OCI-M2 (cell line): Measurements from ENCODE around the gene BIN2.
"Not testable (repeated sequence)": the region's sequence is repeated elsewhere in the genome, so short reads cannot be mapped to it uniquely, and the experiment has no call there.

Experiments used
- DNase-seq: peaks from one replicate; lab custom pipeline; 2025; ENCODE audit not compliant: unreplicated experiment; lab: John Stamatoyannopoulos, UW

Gene BIN2

GRCh38 chr12:51263341-51263740 is 60.6 kb downstream of the BIN2 start:
- no peak for DNase-seq

- DNase-seq, result no peak
These were observed 61.2 kb downstream of the BIN2 start for GRCh38 chr12:51262758-51263177.

GRCh38 chr12:51259600-51259999 is 64.4 kb downstream of the BIN2 start:
- DNase-seq, result not testable (repeated sequence)

- no peak for DNase-seq
These were observed 69.4 kb downstream of the BIN2 start for GRCh38 chr12:51254536-51254935.

GRCh38 chr12:51253276-51253675 is 70.7 kb downstream of the BIN2 start:
- no peak for DNase-seq

- DNase-seq, result no peak
These were observed 76.3 kb downstream of the BIN2 start for GRCh38 chr12:51247523-51248206.

- DNase-seq, result peak; percentile 39
These were observed 77.6 kb downstream of the BIN2 start for GRCh38 chr12:51246254-51246853.

GRCh38 chr12:51245476-51246253 is 78.3 kb downstream of the BIN2 start:
- DNase-seq, result no peak

- DNase-seq, result no peak
These were observed 79.7 kb downstream of the BIN2 start for GRCh38 chr12:51244269-51244668.

- DNase-seq, result no peak
These were observed 81.1 kb downstream of the BIN2 start for GRCh38 chr12:51242876-51243275.

- no peak for DNase-seq
These were observed 81.9 kb downstream of the BIN2 start for GRCh38 chr12:51242120-51242519.

- DNase-seq, result no peak
These were observed 83.0 kb downstream of the BIN2 start for GRCh38 chr12:51240971-51241370.

GRCh38 chr12:51238510-51239334 is 85.3 kb downstream of the BIN2 start, which contains the start of gene DAZAP2:
DAZAP2 (plus strand) TSS chr12:51238826; CDS start chr12:51238908, 82 bp downstream.
- DNase-seq, result peak; percentile 56

- no peak for DNase-seq
These were observed 85.9 kb downstream of the BIN2 start for GRCh38 chr12:51238037-51238509.

GRCh38 chr12:51234530-51234929 is 89.4 kb downstream of the BIN2 start:
- no peak for DNase-seq

- no peak for DNase-seq
These were observed 91.3 kb downstream of the BIN2 start for GRCh38 chr12:51232642-51233041.
